ENCODE measurements around the gene CCDC17.

The CCDC17 gene

GRCh38 chr1:45623972-45624371 lies at the start of gene CCDC17:
TSS of gene CCDC17 (minus strand) at chr1:45624054. CDS start at chr1:45623909, 145 bp downstream.
- DNase-seq = no peak

GRCh38 chr1:45669859-45670655 lies 46.2 kb upstream of the CCDC17 start:
- DNase-seq = no peak

GRCh38 chr1:45669379-45669778 lies 45.5 kb upstream of the CCDC17 start:
- no peak for DNase-seq

DNA sequence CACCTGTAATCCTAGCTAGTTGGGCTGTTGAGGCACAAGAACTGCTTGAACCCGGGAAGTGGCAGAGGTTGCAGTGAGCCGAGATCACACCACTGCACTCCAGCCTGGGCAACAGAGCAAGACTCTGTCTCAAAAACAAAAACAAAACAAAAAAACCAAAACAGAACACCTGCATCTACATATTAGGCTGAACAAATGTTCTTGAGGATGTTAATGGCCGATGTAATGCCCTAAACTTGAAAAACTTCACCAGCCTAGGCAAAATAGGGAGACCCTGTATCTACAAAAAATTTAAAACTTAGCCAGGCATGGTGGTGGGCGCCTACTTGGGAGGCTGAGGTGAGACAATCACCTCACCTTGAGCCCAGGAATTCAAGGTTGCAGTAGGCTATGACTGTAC lies 44.7 kb upstream of the CCDC17 start:
- DNase-seq = no peak

GRCh38 chr1:45667321-45668111 lies 43.7 kb upstream of the CCDC17 start:
- DNase-seq = no peak

GRCh38 chr1:45666836-45667235 lies 43.0 kb upstream of the CCDC17 start:
- DNase-seq = no peak

DNA sequence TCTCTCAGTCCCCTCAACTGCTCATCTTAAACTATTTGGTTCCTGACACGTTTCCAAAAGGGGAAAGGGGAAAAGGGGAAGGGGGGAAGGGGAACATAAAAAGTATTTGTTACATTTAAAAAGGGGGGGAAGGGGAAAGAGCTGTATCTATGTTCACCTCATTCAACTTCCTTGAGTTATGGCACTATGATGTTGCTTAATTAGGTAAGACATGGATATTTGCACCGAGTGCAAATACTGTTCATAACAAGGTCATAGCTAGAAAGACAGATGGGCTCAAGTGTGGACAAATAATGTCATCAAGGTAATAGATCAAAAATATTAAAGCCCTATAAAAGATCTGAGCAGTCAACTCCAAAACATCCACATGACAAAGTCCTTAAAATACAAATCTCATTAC lies 36.5 kb upstream of the CCDC17 start:
- DNase-seq = no peak

DNA sequence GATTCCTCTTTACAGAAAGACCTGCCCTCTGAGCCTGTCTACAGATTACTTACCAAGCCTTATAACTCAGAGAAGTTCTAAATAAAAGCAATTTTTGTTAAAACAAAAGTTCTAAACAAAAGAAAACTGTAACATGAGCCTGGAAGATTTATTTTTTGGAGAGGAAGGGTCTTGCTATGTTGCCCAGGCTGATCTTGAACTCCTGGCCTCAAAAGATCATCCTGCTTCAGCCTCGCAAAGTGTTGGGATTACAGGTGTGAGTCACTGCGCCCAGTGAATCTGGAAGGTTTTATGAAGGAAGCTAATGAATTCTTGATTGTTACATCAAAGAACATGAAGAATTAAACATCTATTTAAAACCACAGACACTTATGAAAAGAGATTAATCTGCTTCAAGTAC lies 35.4 kb upstream of the CCDC17 start:
- no peak for DNase-seq

- DNase-seq = no peak
Observed at GRCh38 chr1:45658171-45658570, 34.3 kb upstream of the CCDC17 start.

- no peak for DNase-seq
Observed at GRCh38 chr1:45656573-45657226, 32.8 kb upstream of the CCDC17 start.

DNA sequence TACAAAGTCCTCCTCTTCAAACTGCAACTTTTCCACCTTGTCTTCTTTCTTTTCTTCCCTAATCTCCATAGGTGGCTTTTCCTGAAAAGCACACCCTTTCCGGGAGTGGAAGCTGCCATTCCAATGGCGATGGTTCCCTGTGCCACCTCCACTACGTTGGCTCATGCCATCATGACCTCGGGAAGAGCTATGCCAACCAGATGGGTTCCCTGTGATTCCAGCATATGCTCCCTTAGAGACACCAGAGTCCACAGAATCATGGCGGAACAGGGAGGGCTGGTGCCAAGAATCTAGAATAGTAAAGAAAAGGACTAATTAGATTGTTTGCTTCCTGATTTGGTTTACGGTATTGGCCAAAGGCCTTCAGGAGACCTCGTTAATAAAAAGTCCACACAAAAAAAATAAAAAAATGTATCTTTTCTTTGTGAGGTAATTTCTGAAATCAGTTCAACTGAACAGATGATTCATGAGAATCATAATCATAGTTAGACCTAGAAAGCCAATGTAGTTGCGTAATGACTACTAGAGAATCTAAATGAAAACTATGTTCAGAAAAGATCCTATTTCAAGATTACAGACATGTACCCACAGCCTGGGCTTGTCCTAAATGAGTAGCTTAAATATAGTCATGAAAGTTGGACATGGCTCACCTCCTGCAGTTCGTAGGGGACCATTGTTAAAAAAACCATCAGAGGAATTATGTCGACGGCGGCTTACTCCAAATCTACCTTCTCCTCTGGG lies 30.9 kb upstream of the CCDC17 start:
- DNase-seq = no peak

GRCh38 chr1:45647248-45648021 lies 23.6 kb upstream of the CCDC17 start:
- no peak for DNase-seq

DNA sequence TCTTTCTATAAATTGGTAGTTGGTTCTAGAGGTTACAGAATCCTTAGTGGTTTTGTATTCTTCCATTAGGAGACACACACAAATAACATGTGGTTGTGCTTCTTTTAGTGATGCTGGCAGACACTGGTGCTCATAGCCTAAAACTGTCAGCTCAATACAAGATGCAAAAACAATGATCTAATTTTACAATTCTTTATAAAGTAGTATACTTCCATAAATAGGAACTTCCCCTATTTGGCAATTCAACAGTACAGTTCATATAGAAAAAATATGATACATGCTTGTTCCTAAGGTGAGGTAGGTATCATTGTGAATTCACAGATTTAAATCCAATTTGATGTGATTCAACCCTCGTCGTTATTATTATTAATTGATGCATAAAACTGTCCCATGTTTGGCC lies 20.8 kb upstream of the CCDC17 start:
- no peak for DNase-seq

DNA sequence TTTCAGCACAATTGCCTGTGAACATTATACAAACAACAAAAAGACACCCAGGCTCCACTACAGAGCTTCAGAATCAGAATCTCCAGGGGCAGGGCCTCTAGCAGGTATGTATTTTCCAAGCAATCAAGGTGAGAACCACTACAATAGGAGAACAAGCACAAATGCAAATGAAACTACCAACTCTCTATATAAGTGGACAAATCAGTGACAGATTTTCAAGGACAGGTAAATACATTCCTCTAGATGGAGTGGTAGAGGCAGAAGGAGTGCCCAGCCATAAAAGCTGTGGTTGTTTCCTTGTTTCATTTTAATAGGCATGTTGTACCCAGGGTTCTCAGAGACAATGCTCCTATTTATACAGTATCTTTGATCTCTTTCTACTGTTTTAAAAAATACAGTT lies 20.1 kb upstream of the CCDC17 start:
- DNase-seq = no peak

- DNase-seq = no peak
Observed at GRCh38 chr1:45643321-45643720, 19.5 kb upstream of the CCDC17 start.

DNA sequence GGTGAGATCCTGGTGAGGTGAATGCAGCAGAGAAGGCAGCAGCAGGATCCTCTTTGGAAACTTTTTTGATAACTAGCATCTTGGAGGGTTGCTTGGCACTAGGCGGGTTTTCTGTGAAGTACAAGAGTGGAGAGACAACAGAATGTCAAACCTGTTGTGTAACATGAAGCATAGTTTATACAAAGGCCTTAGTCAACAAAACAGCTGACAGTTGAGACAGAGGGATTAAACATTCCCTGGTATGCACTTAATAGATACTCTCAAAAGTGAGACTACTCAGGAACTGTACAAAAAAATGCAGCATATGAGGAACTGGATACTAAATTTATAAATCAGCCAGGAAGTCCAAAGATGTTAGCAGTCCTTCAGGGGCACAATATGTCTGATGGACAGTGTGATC lies 16.4 kb upstream of the CCDC17 start:
- DNase-seq = no peak

- DNase-seq = no peak
Observed at GRCh38 chr1:45635211-45635610, 11.4 kb upstream of the CCDC17 start.

DNA sequence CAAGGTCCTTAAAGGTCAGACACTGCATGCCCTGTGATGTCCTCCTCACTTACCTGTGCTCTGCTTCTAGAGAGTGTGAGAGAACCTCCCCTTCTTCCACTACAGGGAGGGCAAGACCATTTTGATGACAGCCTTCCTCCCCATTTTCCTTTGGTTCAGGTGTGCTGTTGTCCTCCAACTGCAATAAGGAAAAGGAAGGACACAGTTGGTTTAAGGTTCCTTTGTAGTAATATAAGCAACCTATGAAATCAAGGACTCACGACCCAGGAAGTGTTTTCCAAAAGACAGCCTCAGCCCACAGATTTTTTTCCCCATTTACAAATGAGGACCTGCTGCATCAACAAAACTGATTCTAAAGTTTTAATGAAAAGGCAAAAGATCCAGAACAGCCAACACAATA lies 6.6 kb upstream of the CCDC17 start:
- DNase-seq = no peak

- DNase-seq = no peak
Observed at GRCh38 chr1:45629035-45629434, 5.2 kb upstream of the CCDC17 start.

- DNase-seq = no peak
Observed at GRCh38 chr1:45622524-45623394, 1.1 kb downstream of the CCDC17 start.

GRCh38 chr1:45621895-45622523 lies 1.8 kb downstream of the CCDC17 start:
- DNase-seq = no peak

Measured in GOT3 (cell line).